Measurements from ENCODE around the gene TSEN54. TPM values are rescaled to one million over a fixed set of nuclear protein-coding genes. Genes with fewer than 3 reads are reported as not detected.

The TSEN54 gene
- total and polyA plus RNA-seq, 4 donors, result 9.1 to 15.1 (median 12.3) TPM

DNA sequence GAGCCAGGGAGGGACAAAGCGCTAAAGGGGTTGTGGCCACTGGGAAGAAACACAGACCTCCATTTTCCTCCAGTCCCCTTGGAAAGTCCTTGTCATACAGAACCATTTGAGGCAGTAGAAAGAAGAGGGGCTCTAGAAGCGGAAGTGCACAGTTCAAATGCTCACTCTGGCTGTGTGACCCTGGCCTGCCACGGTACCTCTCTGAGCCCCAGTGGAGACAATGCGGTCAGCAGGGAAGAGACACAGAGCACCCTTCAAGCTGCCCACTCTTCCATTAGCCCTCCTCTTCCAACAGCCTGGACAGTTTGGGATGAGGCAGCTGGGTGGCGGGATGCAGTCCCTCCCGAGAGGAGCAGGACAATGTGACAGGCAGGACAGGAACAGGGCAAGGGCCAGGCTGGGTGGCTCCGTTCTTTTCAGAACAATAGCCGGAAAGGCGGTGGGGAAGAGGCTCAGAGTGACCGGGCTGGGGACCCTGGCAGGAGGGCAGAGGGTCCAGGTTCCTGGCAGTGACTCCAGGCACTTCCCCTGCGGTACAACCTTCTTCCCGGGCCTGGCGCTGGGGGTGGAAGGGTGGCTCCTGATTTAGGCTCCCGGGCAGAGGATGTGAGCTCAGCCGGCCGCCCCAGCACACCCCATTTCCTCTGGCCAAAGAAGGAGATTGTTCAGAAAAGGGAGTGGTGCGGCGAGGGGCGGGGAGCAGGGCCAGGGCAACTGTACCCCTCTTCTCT lies 6.6 kb upstream of the TSEN54 start:
- TF ChIP-seq, protein P1, sequence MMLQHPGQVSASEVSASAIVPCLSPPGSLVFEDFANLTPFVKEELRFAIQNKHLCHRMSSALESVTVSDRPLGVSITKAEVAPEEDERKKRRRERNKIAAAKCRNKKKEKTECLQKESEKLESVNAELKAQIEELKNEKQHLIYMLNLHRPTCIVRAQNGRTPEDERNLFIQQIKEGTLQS (IDR thresholded peaks at IDR 0.05), result no peak
- TF ChIP-seq EGR1 (IDR thresholded peaks at IDR 0.05; ENCODE audit: low read depth in 2 of 2) (no peak), NR2F2 (IDR thresholded peaks at IDR 0.05) (peak; percentile 89), SP1 (IDR thresholded peaks at IDR 0.05) (peak; percentile 57)
- no peak overlapping the region for H3K4me3 ChIP-seq (ENCODE audit: low read depth in 1 of 3, low read length in 3 of 3)
- DNase-seq (ENCODE audit: low spot score), result no peak
- no peaks in the 10 kb centered on the region for H3K9me3 ChIP-seq (ENCODE audit: control insufficient read depth in 4 of 4, low read length in 3 of 4)
- 84% methylated on average over 19 of the region's 19 CpGs for WGBS
- H3K9ac ChIP-seq (ENCODE audit: low read depth in 1 of 2, low read length in 2 of 2), result no peak overlapping the region
- H3K27ac ChIP-seq (ENCODE audit: low read depth in 1 of 2, low read length in 2 of 2), result peak overlapping the region; percentile 1 to 34
- H3K4me1 ChIP-seq (ENCODE audit: control insufficient read depth in 4 of 4, insufficient read depth in 4 of 4, low read length in 3 of 4), result peaks cover 11 to 64% (median 52%) of the 10 kb centered on the region in 4 donors
- H3K27me3 ChIP-seq (ENCODE audit: control insufficient read depth in 4 of 4, insufficient read depth in 4 of 4, low read length in 3 of 4), result no peaks in the 10 kb centered on the region
- peaks cover 0 to 15% (median 5%) of the 10 kb centered on the region in 4 donors for H3K36me3 ChIP-seq (ENCODE audit: control insufficient read depth in 4 of 4, insufficient read depth in 3 of 4, low read depth in 1 of 4, low read length in 3 of 4)

DNA sequence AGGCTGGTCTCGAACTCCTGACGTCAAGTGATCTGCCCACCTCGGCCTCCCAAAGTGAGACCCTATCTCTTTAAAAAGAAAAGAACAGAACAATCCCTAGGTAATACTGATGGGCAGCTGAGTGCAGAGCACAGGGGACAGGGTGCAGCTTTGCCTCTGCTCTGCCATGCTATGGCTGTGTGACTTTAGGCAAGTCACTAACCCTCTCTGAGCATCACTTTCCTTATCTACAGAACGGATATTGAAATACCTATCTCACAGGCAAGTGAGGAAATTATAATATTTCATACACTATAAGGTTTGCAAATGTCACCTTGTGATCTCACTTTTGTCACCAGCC lies 5.1 kb upstream of the TSEN54 start:
- no peaks in the 10 kb centered on the region for H3K27me3 ChIP-seq (ENCODE audit: control insufficient read depth in 4 of 4, insufficient read depth in 4 of 4, low read length in 3 of 4)
- peaks cover 0 to 8% (median 2%) of the 10 kb centered on the region in 4 donors for H3K36me3 ChIP-seq (ENCODE audit: control insufficient read depth in 4 of 4, insufficient read depth in 3 of 4, low read depth in 1 of 4, low read length in 3 of 4)
- DNase-seq (ENCODE audit: low spot score), result no peak
- H3K27ac ChIP-seq (ENCODE audit: low read depth in 1 of 2, low read length in 2 of 2), result no peak overlapping the region
- H3K4me1 ChIP-seq (ENCODE audit: control insufficient read depth in 4 of 4, insufficient read depth in 4 of 4, low read length in 3 of 4), result peaks cover 11 to 70% (median 56%) of the 10 kb centered on the region in 4 donors
- no peaks in the 10 kb centered on the region for H3K9me3 ChIP-seq (ENCODE audit: control insufficient read depth in 4 of 4, low read length in 3 of 4)
- no peak overlapping the region for H3K9ac ChIP-seq (ENCODE audit: low read depth in 1 of 2, low read length in 2 of 2)
- 84% methylated on average over 4 of the region's 4 CpGs for WGBS
- TF ChIP-seq RXRA (IDR thresholded peaks at IDR 0.05) (no peak), TAF1 (conservative IDR thresholded peaks at IDR 0.05) (no peak), HNF4G (IDR thresholded peaks at IDR 0.05) (no peak), NR2F2 (IDR thresholded peaks at IDR 0.05) (no peak), YY1 (IDR thresholded peaks at IDR 0.05) (no peak), FOXA2 (IDR thresholded peaks at IDR 0.05) (no peak), GABPA (IDR thresholded peaks at IDR 0.05 in 1 of 2, conservative IDR thresholded peaks at IDR 0.05 in 1 of 2) (no peak), JUND (IDR thresholded peaks at IDR 0.05) (no peak), EGR1 (IDR thresholded peaks at IDR 0.05; ENCODE audit: low read depth in 2 of 2) (no peak), HNF4A (conservative IDR thresholded peaks at IDR 0.05) (no peak), SP1 (IDR thresholded peaks at IDR 0.05) (no peak)
- TF ChIP-seq, protein P2, sequence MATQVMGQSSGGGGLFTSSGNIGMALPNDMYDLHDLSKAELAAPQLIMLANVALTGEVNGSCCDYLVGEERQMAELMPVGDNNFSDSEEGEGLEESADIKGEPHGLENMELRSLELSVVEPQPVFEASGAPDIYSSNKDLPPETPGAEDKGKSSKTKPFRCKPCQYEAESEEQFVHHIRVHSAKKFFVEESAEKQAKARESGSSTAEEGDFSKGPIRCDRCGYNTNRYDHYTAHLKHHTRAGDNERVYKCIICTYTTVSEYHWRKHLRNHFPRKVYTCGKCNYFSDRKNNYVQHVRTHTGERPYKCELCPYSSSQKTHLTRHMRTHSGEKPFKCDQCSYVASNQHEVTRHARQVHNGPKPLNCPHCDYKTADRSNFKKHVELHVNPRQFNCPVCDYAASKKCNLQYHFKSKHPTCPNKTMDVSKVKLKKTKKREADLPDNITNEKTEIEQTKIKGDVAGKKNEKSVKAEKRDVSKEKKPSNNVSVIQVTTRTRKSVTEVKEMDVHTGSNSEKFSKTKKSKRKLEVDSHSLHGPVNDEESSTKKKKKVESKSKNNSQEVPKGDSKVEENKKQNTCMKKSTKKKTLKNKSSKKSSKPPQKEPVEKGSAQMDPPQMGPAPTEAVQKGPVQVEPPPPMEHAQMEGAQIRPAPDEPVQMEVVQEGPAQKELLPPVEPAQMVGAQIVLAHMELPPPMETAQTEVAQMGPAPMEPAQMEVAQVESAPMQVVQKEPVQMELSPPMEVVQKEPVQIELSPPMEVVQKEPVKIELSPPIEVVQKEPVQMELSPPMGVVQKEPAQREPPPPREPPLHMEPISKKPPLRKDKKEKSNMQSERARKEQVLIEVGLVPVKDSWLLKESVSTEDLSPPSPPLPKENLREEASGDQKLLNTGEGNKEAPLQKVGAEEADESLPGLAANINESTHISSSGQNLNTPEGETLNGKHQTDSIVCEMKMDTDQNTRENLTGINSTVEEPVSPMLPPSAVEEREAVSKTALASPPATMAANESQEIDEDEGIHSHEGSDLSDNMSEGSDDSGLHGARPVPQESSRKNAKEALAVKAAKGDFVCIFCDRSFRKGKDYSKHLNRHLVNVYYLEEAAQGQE (IDR thresholded peaks at IDR 0.05), result no peak
- TF ChIP-seq, protein P3, sequence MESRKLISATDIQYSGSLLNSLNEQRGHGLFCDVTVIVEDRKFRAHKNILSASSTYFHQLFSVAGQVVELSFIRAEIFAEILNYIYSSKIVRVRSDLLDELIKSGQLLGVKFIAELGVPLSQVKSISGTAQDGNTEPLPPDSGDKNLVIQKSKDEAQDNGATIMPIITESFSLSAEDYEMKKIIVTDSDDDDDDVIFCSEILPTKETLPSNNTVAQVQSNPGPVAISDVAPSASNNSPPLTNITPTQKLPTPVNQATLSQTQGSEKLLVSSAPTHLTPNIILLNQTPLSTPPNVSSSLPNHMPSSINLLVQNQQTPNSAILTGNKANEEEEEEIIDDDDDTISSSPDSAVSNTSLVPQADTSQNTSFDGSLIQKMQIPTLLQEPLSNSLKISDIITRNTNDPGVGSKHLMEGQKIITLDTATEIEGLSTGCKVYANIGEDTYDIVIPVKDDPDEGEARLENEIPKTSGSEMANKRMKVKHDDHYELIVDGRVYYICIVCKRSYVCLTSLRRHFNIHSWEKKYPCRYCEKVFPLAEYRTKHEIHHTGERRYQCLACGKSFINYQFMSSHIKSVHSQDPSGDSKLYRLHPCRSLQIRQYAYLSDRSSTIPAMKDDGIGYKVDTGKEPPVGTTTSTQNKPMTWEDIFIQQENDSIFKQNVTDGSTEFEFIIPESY (IDR thresholded peaks at IDR 0.05), result no peak
- H3K4me3 ChIP-seq (ENCODE audit: low read depth in 1 of 3, low read length in 3 of 3), result no peak overlapping the region
